H1 (cell line): ENCODE data around the gene VGLL4. TPM values are rescaled to one million over a fixed set of nuclear protein-coding genes. Genes with fewer than 3 reads are reported as not detected.

Experiments
- CTCF ChIA-PET: fragments of 300-600 bp; sonication (Branson Sonifier 250); formaldehyde crosslinking; loops from one replicate; lab custom pipeline; 2021; ENCODE audit not compliant: partially characterized antibody; lab: Charles Lee
- POLR2A ChIA-PET: fragments of 300-600 bp; sonication (Branson Sonifier 250); formaldehyde crosslinking; loops from one replicate; lab custom pipeline; 2021; ENCODE audit warnings: inconsistent platforms; ENCODE audit not compliant: partially characterized antibody; lab: Charles Lee
- DNase-seq, 2 experiments: peaks; one replicate each; pipeline versions ENCODE4 v3.0.0 to v3.0.0-alpha.2; 2010 to 2022; ENCODE audit warnings: low spot score in 2 of 2, low read depth in 1 of 2, mixed read lengths in 1 of 2
- FAIRE-seq: peaks from 2 replicates; lab custom pipeline; 2011; peaks lifted over from hg19 to GRCh38; lab: Jason Lieb, UNC
- H2AFZ ChIP-seq: 2 replicates; pipeline ENCODE4 v1.8.1; 2012; ENCODE audit warnings: low read length, inconsistent platforms
- H2AK5ac ChIP-seq: 2 replicates; pipeline ENCODE4 v1.6.1; 2013; ENCODE audit warnings: low read depth, low read length
- H2BK120ac ChIP-seq: replicated peaks from 2 replicates; pipeline ENCODE3; 2013; ENCODE audit warnings: low read depth, low read length, inconsistent platforms
- H2BK12ac ChIP-seq: 2 replicates; pipeline ENCODE4 v1.6.1; 2013; ENCODE audit warnings: low read depth, low read length
- H2BK15ac ChIP-seq: 2 replicates; pipeline ENCODE4 v1.6.1; 2013; ENCODE audit warnings: low read length
- H2BK20ac ChIP-seq: 2 replicates; pipeline ENCODE4 v1.6.1; 2013; ENCODE audit warnings: low read length
- H2BK5ac ChIP-seq: 2 replicates; pipeline ENCODE4 v1.6.1; 2013; ENCODE audit warnings: low read depth, low read length
- H3K14ac ChIP-seq: 2 replicates; pipeline ENCODE4 v1.6.1; 2013; ENCODE audit warnings: inconsistent platforms; ENCODE audit not compliant: insufficient read length
- H3K18ac ChIP-seq: 2 replicates; pipeline ENCODE4 v1.6.1; 2013; ENCODE audit warnings: low read length; ENCODE audit errors: extremely low read depth
- H3K23ac ChIP-seq: 2 replicates; pipeline ENCODE4 v1.6.1; 2013; ENCODE audit warnings: inconsistent platforms; ENCODE audit not compliant: insufficient read length
- H3K23me2 ChIP-seq: 2 replicates; pipeline ENCODE4 v1.6.1; 2013; ENCODE audit warnings: low read depth, low read length
- H3K27ac ChIP-seq: 2 replicates; pipeline ENCODE4 v1.6.1; 2011; ENCODE audit warnings: low read depth, low read length, inconsistent platforms
- H3K27me3 ChIP-seq, 4 experiments: replicated peaks in 1 of 4; 1 replicate in 1 of 4; 2 replicates in 3 of 4; pipeline versions ENCODE4 v1.6.1 to v1.8.1; 2011 to 2013; ENCODE audit warnings: low read length in 3 of 4, mild to moderate bottlenecking in 3 of 4, inconsistent platforms in 2 of 4, mixed read lengths in 2 of 4, moderate library complexity in 1 of 4; ENCODE audit not compliant: control insufficient read depth in 3 of 4, insufficient read depth in 3 of 4; ENCODE audit errors: extremely low read depth in 1 of 4
- H3K36me3 ChIP-seq, 4 experiments: 2 replicates each; pipeline versions ENCODE4 v1.6.1 to v1.8.1; 2011 to 2013; ENCODE audit warnings: mild to moderate bottlenecking in 4 of 4, low read length in 3 of 4, moderate library complexity in 2 of 4, control low read depth in 1 of 4, inconsistent platforms in 1 of 4; ENCODE audit not compliant: insufficient read depth in 4 of 4, control insufficient read depth in 2 of 4
- H3K4ac ChIP-seq: replicated peaks from 2 replicates; pipeline ENCODE3; 2013; ENCODE audit warnings: low read length, low read depth, mixed read lengths, inconsistent platforms; ENCODE audit not compliant: insufficient read length
- H3K4me1 ChIP-seq, 4 experiments: replicated peaks in 1 of 4; 1 replicate in 1 of 4; 2 replicates in 3 of 4; pipeline versions ENCODE4 v1.6.1 to v1.8.1; 2011 to 2013; ENCODE audit warnings: low read length in 3 of 4, inconsistent platforms in 2 of 4, mixed read lengths in 1 of 4; ENCODE audit not compliant: insufficient read depth in 4 of 4, control insufficient read depth in 3 of 4
- H3K4me2 ChIP-seq, 2 experiments: 2 replicates each; pipeline versions ENCODE4 v1.6.1 to v1.8.1; 2011 to 2013; ENCODE audit warnings: low read depth in 2 of 2, low read length in 2 of 2, control low read depth in 1 of 2, inconsistent platforms in 1 of 2, mild to moderate bottlenecking in 1 of 2; ENCODE audit not compliant: insufficient read depth in 1 of 2
- H3K4me3 ChIP-seq, 4 experiments: fragments of 200-600, 300-600 bp in 1 of 4; sonication (generic), shearing (Covaris generic), sonication (Bioruptor Twin) in 1 of 4; 2 replicates each; pipeline versions ENCODE4 v1.5.1 to v1.8.1; 2011 to 2016; ENCODE audit warnings: low read length in 4 of 4, low read depth in 3 of 4, control low read depth in 2 of 4, inconsistent platforms in 2 of 4, mild to moderate bottlenecking in 2 of 4, mixed read lengths in 1 of 4, moderate library complexity in 1 of 4; ENCODE audit not compliant: insufficient read depth in 2 of 4; ENCODE audit errors: extremely low read depth in 1 of 4
- H3K56ac ChIP-seq: replicated peaks from 2 replicates; pipeline ENCODE3; 2013; ENCODE audit warnings: low read depth, mild to moderate bottlenecking, mixed read lengths, low read length, inconsistent platforms; ENCODE audit not compliant: insufficient read length
- H3K79me1 ChIP-seq: 2 replicates; pipeline ENCODE4 v1.6.1; 2013; ENCODE audit warnings: low read depth, low read length, control low read depth
- H3K79me2 ChIP-seq, 2 experiments: 2 replicates each; pipeline versions ENCODE4 v1.6.1 to v1.8.1; 2012 to 2013; ENCODE audit warnings: low read length in 2 of 2, mild to moderate bottlenecking in 2 of 2, inconsistent platforms in 1 of 2; ENCODE audit not compliant: insufficient read depth in 2 of 2, control insufficient read depth in 1 of 2
- H3K9ac ChIP-seq, 4 experiments: replicated peaks in 1 of 4; 1 replicate in 1 of 4; 2 replicates in 3 of 4; pipeline versions ENCODE4 v1.6.1 to v1.8.1; 2011 to 2013; ENCODE audit warnings: low read depth in 3 of 4, low read length in 3 of 4, control low read depth in 2 of 4, mild to moderate bottlenecking in 2 of 4, moderate library complexity in 2 of 4, inconsistent platforms in 1 of 4; ENCODE audit errors: extremely low read depth in 1 of 4
- H3K9me3 ChIP-seq, 2 experiments: 2 replicates each; pipeline versions ENCODE4 v1.6.1 to v1.8.1; 2012 to 2013; ENCODE audit warnings: mild to moderate bottlenecking in 2 of 2, moderate library complexity in 2 of 2, control low read depth in 1 of 2, inconsistent platforms in 1 of 2, low read depth in 1 of 2, low read length in 1 of 2, mixed read lengths in 1 of 2; ENCODE audit not compliant: insufficient read depth in 2 of 2
- H4K20me1 ChIP-seq, 2 experiments: replicated peaks in 1 of 2; 2 replicates each; pipeline versions ENCODE3 to v1.8.1; 2011 to 2013; ENCODE audit warnings: inconsistent platforms in 2 of 2, low read length in 2 of 2, mild to moderate bottlenecking in 1 of 2; ENCODE audit not compliant: insufficient read depth in 2 of 2, control insufficient read depth in 1 of 2
- H4K5ac ChIP-seq: 2 replicates; pipeline ENCODE4 v1.6.1; 2013; ENCODE audit warnings: low read length, low read depth, mixed read lengths, inconsistent platforms; ENCODE audit not compliant: insufficient read length
- H4K8ac ChIP-seq: 2 replicates; pipeline ENCODE4 v1.8.0; 2013; ENCODE audit warnings: mild to moderate bottlenecking, moderate library complexity, low read length, inconsistent platforms; ENCODE audit not compliant: insufficient read depth; ENCODE audit errors: extremely low read depth
- H4K91ac ChIP-seq: replicated peaks from 2 replicates; pipeline ENCODE3; 2013; ENCODE audit warnings: low read length, mixed read lengths, inconsistent platforms; ENCODE audit not compliant: insufficient read length
- CBX8 ChIP-seq: fragments of 300-800, 300-1000 bp; sonication (generic); IDR thresholded peaks from 2 replicates; pipeline ENCODE4 v1.7.1; 2016; ENCODE audit warnings: low read depth, low read length, borderline replicate concordance
- GTF2F1 ChIP-seq: IDR thresholded peaks from 2 replicates; pipeline ENCODE4 v1.6.1; 2012; ENCODE audit warnings: low read depth, low read length, improper control_type of control experiment, borderline replicate concordance
- JUND ChIP-seq: IDR thresholded peaks from 2 replicates; pipeline ENCODE4 v1.6.1; 2011; ENCODE audit warnings: mild to moderate bottlenecking, improper control_type of control experiment, low read length
- NANOG ChIP-seq: IDR thresholded peaks from 2 replicates; pipeline ENCODE4 v1.6.1; 2011; ENCODE audit warnings: low read length, low read depth, mild to moderate bottlenecking, inconsistent platforms; ENCODE audit not compliant: insufficient read depth, poor library complexity, severe bottlenecking
- PHF8 ChIP-seq: fragments of 200-600 bp; sonication (generic); conservative IDR thresholded peaks from 2 replicates; pipeline ENCODE4 v1.7.1; 2012; ENCODE audit warnings: low read depth, mild to moderate bottlenecking, inconsistent platforms, low read length, moderate library complexity
- RNF2 ChIP-seq: fragments of 200-900, 300-1000 bp; sonication (generic); IDR thresholded peaks from 2 replicates; pipeline ENCODE4 v1.7.1; 2016; ENCODE audit warnings: borderline replicate concordance, low read depth, mild to moderate bottlenecking, antibody characterized with exemption, low read length; ENCODE audit not compliant: poor library complexity, severe bottlenecking; ENCODE audit errors: missing control alignments
- SIN3A ChIP-seq, 2 experiments: IDR thresholded peaks in 1 of 2; conservative IDR thresholded peaks in 1 of 2; 2 replicates each; pipeline ENCODE4 v1.6.1; 2011 to 2012; ENCODE audit warnings: low read length in 2 of 2, improper control_type of control experiment in 1 of 2, low read depth in 1 of 2, mild to moderate bottlenecking in 1 of 2
- SP2 ChIP-seq: IDR thresholded peaks from 2 replicates; pipeline ENCODE4 v1.6.1; 2012; ENCODE audit warnings: mild to moderate bottlenecking, low read length, inconsistent platforms
- TAF1 ChIP-seq: IDR thresholded peaks from 2 replicates; pipeline ENCODE4 v1.6.1; 2011; ENCODE audit warnings: mild to moderate bottlenecking, low read depth, low read length
- WGBS, 2 experiments: shearing (Covaris generic) in 1 of 2; methylation state at CpG; one replicate each; pipeline versions ENCODE4 v1.1.6 to v1.1.7; 2013 to 2015; ENCODE audit warnings: low lambda C conversion rate in 2 of 2, mixed read lengths in 2 of 2, inconsistent platforms in 1 of 2, low coverage in 1 of 2, missing lambda C conversion rate in 1 of 2; ENCODE audit not compliant: insufficient replicate concordance in 2 of 2, insufficient coverage in 1 of 2, insufficient read length in 1 of 2; ENCODE audit errors: extremely low coverage in 1 of 2, missing lambda C conversion rate in 1 of 2; 5-methylcytosine and 5-hydroxymethylcytosine counted together
- polyA plus RNA-seq, 7 experiments: library from polyadenylated mRNA; depleted of rRNA in 3 of 7; stranded (reverse) in 5 of 7; unstranded in 2 of 7; fragments of >200 nt in 5 of 7; fragments of 200-250 nt in 2 of 7; gene quantifications; 1 replicate in 5 of 7; 2 replicates in 1 of 7; 4 replicates in 1 of 7; pipeline versions ENCODE4 v1.2.1 to v1.2.3, GENCODE V29; 2011 to 2013; ENCODE audit warnings: missing spikeins in 2 of 7, mixed read lengths in 2 of 7
- total RNA-seq: library from RNA; stranded (reverse); fragmentation: NEBNext Ultra II Directional; extraction: Animal tissue kit (Norgen Biotek cat#: 25700); gene quantifications from 2 replicates; pipeline ENCODE4 v1.2.1, GENCODE V29; 2021

VGLL4 gene
- total and polyA plus RNA-seq, 2 of the 8 experiments (the other 6 are each of a cell fraction or from before 2014, with no cell fraction given) = 45.1 to 50.0 TPM

- no peak overlapping the region for H3K4me3 ChIP-seq
- H3K27ac ChIP-seq = no peak overlapping the region
- H2AFZ ChIP-seq = no peak overlapping the region
- peaks cover 2 to 12% of the 10 kb centered on the region in 2 experiments for H4K20me1 ChIP-seq
- no peak overlapping the region for H2AK5ac ChIP-seq
- H4K5ac ChIP-seq = no peak overlapping the region
- H4K8ac ChIP-seq = no peak overlapping the region
- H3K36me3 ChIP-seq = no peaks in the 10 kb centered on the region
- no peak overlapping the region for H4K91ac ChIP-seq
- H3K4ac ChIP-seq = no peak overlapping the region
- FAIRE-seq (no peak), DNase-seq (no peak)
- H3K18ac ChIP-seq = no peak overlapping the region
- peaks cover 1 to 16% (median 9%) of the 10 kb centered on the region in 4 experiments for H3K4me1 ChIP-seq
- CTCF ChIA-PET = interaction anchor here (1.0 to 1.2 kb wide), 3 partner anchors 17 to 257 kb away, joined by 3 to 5 read pairs (median 4); no protein-coding TSS in a partner anchor
- H2BK120ac ChIP-seq = no peak overlapping the region
- H3K9ac ChIP-seq = no peak overlapping the region
- H2BK5ac ChIP-seq = no peak overlapping the region
- no peak overlapping the region for H3K56ac ChIP-seq
- no peak overlapping the region for H3K4me2 ChIP-seq
- no peak overlapping the region for H3K14ac ChIP-seq
- H3K9me3 ChIP-seq = no peaks in the 10 kb centered on the region
- POLR2A ChIA-PET = interaction anchor here (1.2 to 1.6 kb wide), 2 partner anchors 10 to 26 kb away, joined by 3 to 5 read pairs; no protein-coding TSS in a partner anchor
- peaks cover 29 to 97% of the 10 kb centered on the region in 2 experiments for H3K79me2 ChIP-seq
- H3K79me1 ChIP-seq = peaks cover 11% of the 10 kb centered on the region
- no peak overlapping the region for H2BK15ac ChIP-seq
- H2BK12ac ChIP-seq = no peak overlapping the region
- no peak overlapping the region for H2BK20ac ChIP-seq
- 76% methylated on average over 7 of the region's 7 CpGs; no CpG with 5 or more reads in 1 of the 2 experiments for WGBS, 2 experiments
- no peaks in the 10 kb centered on the region for H3K27me3 ChIP-seq
- H3K23ac ChIP-seq = no peak overlapping the region
- H3K23me2 ChIP-seq = no peaks in the 10 kb centered on the region
- TF ChIP-seq CBX8 (no peak), RNF2 (no peak), SIN3A (conservative IDR thresholded peaks at IDR 0.05 in 1 of 2, IDR thresholded peaks at IDR 0.05 in 1 of 2; ENCODE audit: low read depth in 1 of 2, low read length in 2 of 2) (no peak), GTF2F1 (no peak), NANOG (no peak), PHF8 (no peak), JUND (no peak), TAF1 (no peak), SP2 (no peak)
Measured at GRCh38 chr3:11635680-11636393, 7.9 kb downstream of the VGLL4 start.
